GM18858 (cell line): ENCODE measurements around the gene RPS28.

Source experiments
- ATAC-seq: cut with Tn5 transposase; IDR thresholded peaks from one replicate; pipeline ENCODE4 v1.9.1; 2021; ENCODE audit not compliant: unreplicated experiment

Gene RPS28

GRCh38 chr19:8319807-8320520 lies 1.3 kb upstream of the RPS28 start:
- ATAC-seq: no peak

GRCh38 chr19:8320564-8321066 lies 681 bp upstream of the RPS28 start:
- ATAC-seq: no peak

GRCh38 chr19:8321986-8322637 lies 816 bp downstream of the RPS28 start:
- no peak for ATAC-seq

- no peak for ATAC-seq
Observed at GRCh38 chr19:8322638-8322997, 1.3 kb downstream of the RPS28 start.

- ATAC-seq: no peak
Observed at GRCh38 chr19:8323781-8324185, 2.5 kb downstream of the RPS28 start.

- no peak for ATAC-seq
Observed at GRCh38 chr19:8324186-8325050, 3.1 kb downstream of the RPS28 start.

GRCh38 chr19:8325454-8325853 lies 4.2 kb downstream of the RPS28 start:
- no peak for ATAC-seq

GRCh38 chr19:8329996-8330395 lies 8.7 kb downstream of the RPS28 start:
- ATAC-seq: no peak

GRCh38 chr19:8331263-8331845 lies 10.1 kb downstream of the RPS28 start:
- ATAC-seq: no peak

- ATAC-seq: no peak
Observed at GRCh38 chr19:8332976-8333766, 11.9 kb downstream of the RPS28 start.

- ATAC-seq: no peak
Observed at GRCh38 chr19:8333767-8334457, 12.6 kb downstream of the RPS28 start.

GRCh38 chr19:8334458-8335342 lies 13.4 kb downstream of the RPS28 start:
- no peak for ATAC-seq

- ATAC-seq: no peak
Observed at GRCh38 chr19:8335343-8336071, 14.2 kb downstream of the RPS28 start.

GRCh38 chr19:8336072-8336569 lies 14.8 kb downstream of the RPS28 start:
- no peak for ATAC-seq

- no peak for ATAC-seq
Observed at GRCh38 chr19:8336660-8337059, 15.4 kb downstream of the RPS28 start.

GRCh38 chr19:8337728-8338127 lies 16.4 kb downstream of the RPS28 start:
- no peak for ATAC-seq

GRCh38 chr19:8338835-8339234 lies 17.5 kb downstream of the RPS28 start:
- ATAC-seq: no peak
